GM19372 (cell line): ENCODE data around the gene ELF4.

Experiments used
- ATAC-seq: cut with Tn5 transposase; IDR thresholded peaks from one replicate; pipeline ENCODE4 v1.9.1; 2021; ENCODE audit warnings: mild to moderate bottlenecking, low read depth, moderate library complexity; ENCODE audit not compliant: unreplicated experiment

Gene ELF4

DNA sequence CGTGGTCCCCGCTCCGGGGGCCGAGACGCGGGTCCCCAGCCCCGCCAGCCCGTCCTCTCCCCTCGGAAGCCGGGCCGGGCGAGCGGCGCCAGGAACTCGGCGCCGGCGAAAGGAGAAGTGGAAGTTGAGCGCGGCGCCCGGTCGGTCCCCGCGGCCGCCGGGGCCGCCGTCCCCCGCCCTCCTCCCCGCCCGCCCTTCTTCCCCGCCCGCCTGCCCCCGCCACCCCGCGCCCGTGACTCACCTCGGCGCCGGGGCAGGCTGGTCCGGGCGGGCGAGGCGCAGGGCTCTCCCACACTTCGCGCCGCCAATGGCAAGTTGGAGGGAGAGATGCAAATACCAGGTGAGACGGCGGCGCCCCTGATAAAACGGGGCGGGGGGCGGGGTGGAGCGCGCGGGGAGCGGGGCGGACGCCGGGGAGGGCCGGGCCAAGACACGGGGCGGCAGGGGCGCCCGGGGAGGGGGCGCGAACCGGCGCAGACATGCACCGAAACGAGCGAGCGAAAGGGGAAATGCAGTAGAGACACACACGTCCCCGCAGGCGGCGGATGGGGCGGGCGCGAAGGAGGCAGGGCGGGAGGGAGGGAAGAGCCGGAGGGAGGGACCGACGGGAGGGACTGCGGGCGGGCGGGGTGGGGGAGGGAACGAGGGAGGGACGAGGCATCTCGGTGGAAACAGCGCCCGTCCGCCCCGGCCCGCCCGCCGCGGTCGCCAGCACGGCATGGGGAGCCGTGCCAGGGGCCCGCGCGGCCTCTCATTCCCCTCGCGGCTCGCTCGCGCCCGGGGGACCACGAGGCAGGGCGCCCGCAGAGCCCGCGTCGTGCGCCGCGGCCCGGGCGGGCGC, at the start of gene ELF4:
Gene ELF4 (minus strand): TSS at position 119 of the 841 bp plus-strand sequence. CDS start 29,167 bp downstream, outside the sequence.
- peak; percentile 36 for ATAC-seq

DNA sequence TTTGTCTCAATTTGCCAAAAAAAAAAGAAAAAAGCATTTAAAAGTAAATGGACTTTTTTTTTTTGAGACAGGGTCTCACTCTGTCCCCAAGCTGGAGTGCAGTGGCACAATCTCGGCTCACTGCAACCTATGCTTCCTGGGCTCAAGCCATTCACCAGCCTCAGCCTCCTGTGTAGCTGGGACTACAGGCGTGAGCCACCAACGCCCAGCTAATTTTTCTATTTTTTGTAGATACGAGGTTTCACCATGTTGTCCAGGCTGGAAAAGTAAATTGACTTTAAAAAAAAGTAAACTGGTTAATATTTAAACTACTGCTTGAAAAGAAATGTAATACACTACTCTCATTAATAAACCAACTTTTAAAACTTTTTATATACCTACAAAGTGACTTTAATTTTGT, 49.5 kb upstream of the ELF4 start:
- ATAC-seq = no peak

DNA sequence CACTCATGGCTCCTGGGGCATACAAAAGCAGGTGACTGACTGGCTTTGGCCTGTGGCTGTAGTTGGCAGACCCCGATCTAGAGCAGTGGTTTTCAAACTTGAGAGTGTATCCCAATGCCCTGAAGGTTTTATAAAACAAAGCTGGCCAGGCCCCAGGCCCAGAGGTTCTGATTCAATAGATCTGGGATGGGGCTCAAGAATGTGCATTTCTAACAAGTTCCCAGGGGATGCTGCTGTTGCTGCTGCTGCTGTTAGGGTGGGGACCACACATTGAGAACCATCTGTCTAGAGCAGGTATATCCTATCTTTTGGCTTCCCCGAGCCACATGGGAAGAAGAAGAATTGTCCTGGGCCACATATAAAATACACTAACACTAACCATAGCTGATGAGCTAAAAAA, 48.0 kb upstream of the ELF4 start:
- no peak for ATAC-seq

DNA sequence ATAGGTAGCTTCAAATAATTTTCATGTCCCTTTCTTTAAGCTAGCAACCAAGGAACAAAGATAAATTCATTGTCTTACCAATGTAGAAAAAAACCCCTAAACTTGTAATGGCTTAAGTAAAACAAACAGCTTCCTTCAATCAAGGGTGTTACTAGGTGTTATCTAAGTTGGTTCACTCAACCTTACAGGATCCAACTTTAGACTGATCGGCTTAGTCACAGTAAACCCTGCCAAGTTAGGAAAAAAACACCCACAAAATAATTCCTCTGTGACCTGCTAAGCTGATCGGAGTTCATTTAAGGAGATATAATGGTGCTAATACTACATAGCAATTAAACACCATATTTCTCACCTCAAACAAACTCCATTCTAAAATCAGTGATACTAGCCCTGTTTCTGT, 45.3 kb upstream of the ELF4 start:
- no peak for ATAC-seq

DNA sequence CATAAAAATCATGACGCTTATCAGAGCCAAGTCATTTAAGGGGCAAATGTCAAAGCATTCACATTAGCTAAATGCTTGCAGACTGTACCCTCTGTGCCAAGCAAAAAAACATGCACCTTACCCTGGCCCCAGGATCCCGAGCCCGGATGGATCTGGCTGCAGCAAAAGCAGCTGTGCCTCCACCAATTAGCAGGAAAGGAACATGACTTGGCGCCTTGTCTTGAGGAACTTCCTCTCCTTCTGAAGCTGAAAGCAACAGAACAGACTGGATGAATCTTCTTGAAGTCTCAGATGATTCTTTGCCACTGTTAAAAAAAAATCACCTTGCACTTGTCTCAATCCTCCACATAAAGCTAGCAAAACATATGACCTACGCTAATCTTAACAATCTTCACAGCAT, 37.3 kb upstream of the ELF4 start:
- no peak for ATAC-seq

DNA sequence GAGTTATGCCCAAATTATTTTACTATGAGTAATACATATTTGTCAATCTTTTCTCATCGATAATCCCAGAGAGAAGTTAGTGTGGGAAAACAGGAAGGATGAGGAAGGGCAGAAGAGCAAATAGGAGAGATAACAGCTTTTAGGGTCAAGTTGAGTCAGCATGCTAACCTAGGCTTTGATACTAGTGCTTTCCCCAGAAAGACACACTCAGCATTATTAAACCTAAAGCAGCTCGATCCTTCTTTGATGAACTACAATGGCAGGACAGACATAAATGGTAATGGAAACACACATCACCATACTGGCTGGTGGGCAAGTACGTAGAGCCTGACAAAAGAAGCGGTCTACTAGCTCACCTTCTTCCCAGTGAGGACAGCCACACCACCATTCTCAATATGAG, 34.8 kb upstream of the ELF4 start:
- ATAC-seq = no peak

DNA sequence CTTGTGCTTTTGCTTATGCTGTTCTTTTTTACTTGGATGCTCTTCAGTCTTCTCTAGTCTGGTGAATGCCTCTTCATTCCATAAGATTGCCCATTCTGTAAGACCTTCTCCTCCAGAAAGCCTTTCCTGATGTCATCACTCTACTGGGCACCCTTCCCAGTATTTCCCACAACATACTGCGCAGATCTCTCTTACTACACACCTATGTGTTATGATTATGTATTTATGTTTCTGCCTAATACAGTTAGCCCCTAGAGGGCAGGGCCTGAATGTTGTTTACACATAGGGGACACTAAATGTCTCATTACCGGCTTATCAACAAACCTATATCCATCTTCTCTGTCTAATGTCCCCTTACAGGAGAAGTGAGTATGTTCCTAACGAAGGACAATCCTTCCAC, 34.2 kb upstream of the ELF4 start:
- ATAC-seq = no peak

DNA sequence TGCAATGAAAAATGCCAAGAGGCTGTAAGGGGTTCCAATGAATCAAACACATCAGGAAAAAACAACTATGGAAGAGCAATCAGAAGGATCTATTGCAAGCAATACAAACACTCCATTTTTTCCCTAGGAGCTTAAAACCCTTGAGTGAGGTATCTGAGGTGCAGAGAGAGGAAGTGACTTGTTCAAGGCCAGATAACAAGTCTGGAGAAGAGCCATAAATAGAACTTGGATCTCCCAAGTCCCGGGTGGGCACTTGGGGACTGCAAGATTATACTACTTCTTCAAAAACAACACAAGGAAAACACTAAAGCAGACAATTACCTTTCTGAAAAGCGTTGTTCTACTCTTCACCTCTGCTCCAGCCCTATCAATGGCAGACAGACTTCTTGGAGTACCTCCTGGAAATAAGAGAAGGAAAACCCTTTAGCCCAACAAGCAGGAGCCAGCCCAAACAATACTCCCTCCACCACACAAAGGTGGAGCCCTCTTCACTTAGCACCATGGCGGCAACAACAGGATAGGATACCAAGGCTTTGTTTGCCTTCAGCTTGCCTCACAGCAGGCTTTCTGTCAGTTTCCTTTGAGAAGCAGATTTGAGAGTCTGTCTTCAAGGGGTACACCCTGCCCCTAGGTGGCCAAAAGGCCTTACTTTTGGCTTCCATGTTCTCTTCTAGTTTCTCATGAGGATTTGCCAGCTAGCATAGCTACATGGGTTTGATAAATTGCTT, 29.3 kb upstream of the ELF4 start:
- no peak for ATAC-seq

DNA sequence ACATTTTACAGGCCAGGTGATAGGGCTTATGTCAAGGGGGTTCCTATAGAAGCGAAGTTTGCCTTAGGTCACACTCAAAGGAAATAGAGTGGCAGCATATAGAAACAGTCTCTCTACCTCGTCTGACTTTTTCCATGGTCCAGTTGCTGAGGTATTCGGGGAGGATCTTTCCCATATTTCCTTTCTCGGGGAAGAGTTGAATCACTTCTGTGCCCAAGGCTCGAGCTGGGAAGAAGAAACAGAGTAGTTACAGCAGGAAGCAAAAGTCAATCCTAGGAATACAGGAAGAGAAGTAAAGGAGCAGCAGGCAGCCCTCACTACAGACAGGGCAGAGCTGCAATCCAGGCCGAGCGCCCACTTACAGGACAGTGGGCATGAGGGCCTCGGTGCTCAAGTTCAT, 26.7 kb upstream of the ELF4 start:
- ATAC-seq = no peak

DNA sequence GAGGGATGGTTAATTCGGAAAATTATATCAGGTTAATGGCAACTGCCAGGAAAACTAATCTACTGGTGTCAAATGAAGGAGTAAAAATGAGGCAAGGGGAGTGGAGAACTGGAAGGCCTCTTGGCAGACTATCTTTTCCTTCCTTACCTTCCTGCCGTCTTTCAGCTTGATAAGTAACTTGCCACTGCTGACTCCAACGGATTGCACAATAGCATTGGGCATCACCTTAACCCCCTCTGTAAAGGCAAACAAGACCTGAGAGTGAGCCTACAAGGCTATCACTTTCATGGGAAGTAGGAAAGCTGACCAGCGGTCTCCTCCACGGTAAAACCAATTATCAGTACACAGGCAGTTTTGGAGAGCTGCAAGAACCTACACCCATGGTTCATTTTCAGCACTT, 26.2 kb upstream of the ELF4 start:
- ATAC-seq = no peak

DNA sequence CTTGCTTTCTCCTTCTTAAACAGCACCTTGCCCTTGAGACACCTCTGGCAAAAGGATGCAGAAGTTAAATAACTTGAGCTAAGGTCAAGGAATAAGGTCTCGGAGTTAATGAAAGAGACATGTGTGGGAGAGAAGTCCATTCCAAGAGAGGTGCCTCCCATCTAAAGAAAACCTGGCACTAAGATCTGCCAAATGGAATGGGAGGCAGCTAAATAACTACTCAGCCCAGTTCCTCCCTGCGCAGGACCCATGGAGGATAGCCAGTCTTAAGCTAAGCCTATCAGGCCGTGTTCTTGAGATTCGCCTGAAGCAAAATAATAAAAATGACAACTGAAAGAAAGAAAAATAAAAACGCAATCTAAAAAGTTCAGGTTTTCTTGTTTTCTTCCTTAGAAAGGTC, 20.7 kb upstream of the ELF4 start:
- no peak for ATAC-seq

DNA sequence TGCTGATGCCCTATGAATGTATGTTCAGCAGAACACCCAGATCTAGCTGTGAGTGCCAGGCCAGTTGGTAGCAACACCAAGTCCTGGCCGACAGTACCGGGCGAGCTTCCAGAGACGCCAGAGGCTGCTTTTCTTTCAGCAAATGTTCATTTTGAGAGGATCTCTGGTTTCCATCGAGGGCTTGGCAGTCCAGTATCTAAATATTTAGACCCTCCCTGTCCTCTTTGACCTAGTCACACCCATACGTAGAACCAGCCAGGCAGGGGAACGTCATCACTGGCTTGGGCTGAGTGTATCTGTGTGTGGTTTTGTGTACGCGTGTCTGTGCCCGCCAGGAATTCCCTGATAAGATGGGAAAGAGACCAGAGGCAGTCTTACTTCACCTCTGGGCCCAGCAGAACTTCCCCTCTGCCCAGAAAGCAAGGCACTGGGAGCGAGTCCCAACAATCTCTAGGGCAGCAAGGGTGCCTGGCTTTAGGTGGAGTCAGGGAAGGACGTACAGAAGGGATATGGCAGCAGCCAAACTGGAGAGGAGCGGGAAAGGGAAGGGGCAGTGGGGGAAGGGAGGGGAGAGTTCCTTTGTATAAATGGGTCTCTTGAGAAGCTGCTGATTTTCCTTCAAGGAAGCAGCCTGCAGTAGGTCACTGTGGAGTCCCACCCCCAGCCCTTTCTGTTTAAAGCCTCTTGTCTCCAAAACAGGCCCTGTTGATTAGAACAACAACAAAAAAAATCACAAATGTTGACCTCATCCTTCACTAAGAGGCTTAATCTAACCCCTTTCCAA, 15.0 kb upstream of the ELF4 start:
- ATAC-seq = no peak

DNA sequence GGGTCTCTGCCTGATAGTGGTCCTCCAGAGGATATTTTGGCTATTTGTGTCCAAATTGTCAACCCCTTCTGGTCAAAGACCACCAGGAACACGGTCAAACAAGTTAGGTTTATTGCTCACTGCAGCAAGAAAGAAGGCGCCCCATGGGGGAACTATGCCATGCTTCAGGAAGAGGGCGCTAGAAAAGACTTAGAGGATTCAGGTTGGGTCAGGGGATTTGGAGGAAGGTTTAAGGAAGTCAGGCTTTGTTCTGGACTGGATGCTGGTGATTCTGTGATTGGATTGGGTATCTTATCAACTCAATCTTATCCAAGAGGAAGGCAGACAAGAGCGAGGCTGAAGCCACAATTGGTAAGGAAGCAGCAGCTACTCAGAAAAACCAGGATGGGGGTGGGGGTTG, 14.3 kb upstream of the ELF4 start:
- no peak for ATAC-seq

DNA sequence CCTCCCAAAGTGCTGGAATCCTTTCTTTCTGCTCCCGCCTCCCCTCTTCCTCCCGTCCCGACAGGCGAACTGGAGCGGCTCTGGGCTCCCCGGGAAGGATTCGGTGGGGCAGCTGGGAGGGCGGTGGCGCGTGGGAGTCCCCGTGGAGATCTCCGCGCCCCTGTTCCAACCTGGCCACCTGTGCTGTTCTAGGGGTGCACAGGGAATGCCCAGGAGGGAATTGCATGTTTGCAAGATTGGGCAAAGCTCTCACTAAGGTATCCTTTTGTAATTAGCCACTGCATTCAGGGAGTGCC, 11.2 kb upstream of the ELF4 start:
- ATAC-seq = no peak

DNA sequence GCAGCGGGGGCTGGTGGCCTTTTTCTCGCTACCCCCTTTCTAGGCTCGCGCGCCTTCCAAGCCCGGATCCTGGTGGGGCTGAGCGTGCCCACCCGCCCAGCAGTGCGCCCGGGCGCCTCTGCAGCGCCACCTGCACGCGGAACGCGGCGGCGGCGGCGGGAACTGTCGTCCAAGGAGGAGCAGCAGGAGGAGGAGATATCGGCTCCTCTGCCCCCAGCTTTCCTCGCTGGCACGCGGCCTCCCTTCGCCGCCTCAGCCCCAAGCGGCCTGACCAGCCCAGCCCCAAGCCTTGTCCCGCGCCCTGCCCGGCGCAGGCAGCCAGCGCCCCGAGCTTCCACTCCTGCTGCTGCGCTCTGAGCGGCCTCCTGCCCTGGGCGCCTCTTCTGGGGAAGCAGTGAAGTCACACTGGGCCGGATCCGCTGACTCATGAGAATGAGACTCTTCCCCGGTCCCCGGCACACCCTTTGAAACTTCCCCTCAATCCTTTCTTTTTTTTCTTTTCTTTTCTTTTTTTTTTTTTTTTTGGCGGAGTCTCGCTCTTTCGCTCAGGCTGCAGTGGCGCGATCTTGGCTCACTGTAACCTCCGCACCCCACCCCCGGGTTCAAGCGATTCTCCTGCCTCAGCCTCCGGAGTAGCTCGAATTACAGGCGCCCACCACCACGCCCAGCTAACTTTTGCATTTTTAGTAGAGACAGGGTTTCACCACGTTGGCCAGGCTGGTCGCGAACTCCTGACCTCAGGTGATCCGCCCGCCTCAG, 10.6 kb upstream of the ELF4 start:
- peak; percentile 71 for ATAC-seq

DNA sequence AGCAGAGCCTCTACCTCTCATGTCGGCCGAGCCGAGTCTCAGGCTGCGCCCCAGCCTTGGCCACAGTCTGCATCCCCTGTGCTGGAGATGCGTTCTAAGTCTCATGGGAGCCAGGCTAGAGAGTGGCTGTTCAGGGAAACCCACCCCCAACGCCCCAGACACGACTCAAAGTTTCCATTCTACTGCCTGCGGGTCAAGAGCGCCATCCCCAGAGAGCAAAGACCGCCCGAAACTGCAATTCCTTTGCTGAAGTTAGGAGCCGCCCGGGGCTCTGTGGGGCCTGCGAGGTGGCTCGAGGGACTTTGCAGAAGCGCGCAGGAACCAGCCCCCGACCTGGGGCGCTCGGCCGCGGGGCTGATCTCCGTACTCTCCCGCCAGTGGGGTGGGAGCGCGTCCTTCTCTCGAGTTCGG, 10.0 kb upstream of the ELF4 start:
- ATAC-seq = peak; percentile 44

DNA sequence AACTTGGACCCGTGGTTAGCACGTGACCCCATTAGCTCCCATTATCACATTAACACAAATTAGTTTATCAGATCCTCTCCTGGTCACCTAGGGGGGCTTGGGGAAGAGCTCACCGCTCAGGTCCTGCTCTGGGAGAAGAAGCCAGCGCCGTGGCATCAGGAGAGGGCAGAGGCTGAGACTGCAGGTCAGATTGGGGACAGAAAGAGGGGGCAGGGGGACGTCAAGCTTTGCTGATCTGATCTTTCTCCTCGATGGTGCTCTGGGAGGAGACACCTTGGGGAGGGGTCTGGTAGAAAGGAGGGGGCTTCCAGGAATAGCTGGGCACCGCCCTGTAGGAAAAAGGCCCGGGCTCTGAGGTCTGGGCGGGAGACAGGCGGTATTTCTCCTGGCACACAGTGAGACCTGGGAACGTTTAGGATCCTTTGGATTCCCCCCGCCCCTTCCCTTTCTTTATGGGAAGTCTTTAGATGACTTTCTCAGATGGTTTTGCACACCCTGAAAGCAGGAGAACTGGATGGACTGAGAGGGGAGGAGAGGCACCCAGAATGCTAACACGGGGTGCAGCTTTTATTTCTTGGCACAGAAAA, 9.1 kb upstream of the ELF4 start:
- no peak for ATAC-seq

DNA sequence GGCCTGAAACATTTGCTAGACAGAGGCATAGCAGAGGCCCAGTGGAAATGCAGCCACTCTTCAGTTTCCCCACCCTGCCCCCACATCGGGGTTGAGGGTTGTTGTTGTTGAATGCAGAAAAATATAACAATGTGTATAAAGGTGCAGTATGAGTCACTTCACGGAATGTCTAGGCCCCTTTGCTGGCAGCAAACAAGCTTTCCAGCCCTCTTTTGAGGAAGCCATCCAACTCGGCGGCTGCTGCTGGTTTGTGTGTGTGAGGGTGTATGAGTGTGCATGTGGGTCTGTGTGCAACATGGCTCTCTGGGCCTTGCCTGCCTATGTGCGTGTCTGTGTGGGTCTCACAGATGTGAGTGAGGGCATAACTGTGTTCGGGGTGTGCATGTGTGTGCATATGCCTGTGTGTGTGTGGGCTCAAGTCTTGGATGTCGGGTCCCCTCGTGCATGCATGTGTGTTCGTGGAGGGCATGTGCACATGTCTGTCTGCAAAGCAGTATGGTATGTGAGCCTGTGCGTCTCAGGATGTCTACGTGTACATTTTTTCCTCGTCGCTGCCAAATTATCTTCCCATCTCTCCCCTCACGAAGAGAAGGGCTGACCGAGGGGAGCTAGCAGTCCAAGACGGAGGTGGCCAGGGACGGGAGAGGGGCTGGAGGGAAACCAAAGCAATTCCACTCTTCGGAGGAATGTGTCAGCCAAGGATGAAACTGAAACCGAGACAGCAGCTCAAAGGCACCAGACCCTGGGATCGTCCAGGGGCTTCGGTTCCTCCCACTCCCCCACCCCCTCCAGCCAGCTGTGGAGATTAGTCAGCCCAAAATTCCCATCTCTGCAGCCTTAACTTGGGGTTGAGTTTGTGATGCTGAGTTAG, 8.4 kb upstream of the ELF4 start:
- no peak for ATAC-seq

DNA sequence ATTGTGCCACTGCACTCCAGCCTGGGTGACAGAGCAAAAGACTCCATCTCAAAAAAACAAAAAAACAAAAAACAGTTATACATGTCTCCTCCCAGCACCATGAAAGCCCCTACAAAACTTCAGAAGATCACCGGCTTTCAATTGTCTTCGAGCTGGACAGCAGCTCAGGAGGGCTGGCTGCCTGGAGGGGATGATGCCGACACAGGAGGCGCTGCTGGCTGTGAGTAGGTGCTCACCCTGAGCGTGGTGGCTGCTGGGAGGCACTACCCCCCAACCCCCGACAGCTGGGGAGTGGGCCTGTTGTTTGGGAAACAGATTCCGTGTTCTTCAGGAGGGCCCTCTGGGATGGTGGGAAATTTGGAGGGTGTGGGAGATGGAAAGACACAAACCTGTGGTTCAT, 6.9 kb upstream of the ELF4 start:
- ATAC-seq = no peak
